Measurements from ENCODE around the gene ANAPC2.

- TF ChIP-seq JUND (IDR thresholded peaks at IDR 0.05), result no peak
- no peak for TF ChIP-seq CTCF (IDR thresholded peaks at IDR 0.05; ENCODE audit: low read depth, low read length, missing input control)
- TF ChIP-seq YY1 (IDR thresholded peaks at IDR 0.05), result no peak
- no peak for TF ChIP-seq MAX (IDR thresholded peaks at IDR 0.05)
- no peak for TF ChIP-seq EGR1 (IDR thresholded peaks at IDR 0.05; ENCODE audit: low read depth in 2 of 2)
- no peak for TF ChIP-seq FOXA1 (IDR thresholded peaks at IDR 0.05)
- TF ChIP-seq ATF3 (IDR thresholded peaks at IDR 0.05), result no peak
- TF ChIP-seq TAF1 (conservative IDR thresholded peaks at IDR 0.05), result no peak
These were observed 20.4 kb downstream of the ANAPC2 start for GRCh38 chr9:137167747-137168572.
